Skin epidermis (tissue), 12 donors: ENCODE measurements around the gene GSPT1.

Experiments used
- H3K27ac ChIP-seq, 21 experiments: fragments of 200-600 bp; sonication (generic) in 11 of 21; one replicate each; pipeline ENCODE4 v1.5.0; 2020; ENCODE audit warnings: mild to moderate bottlenecking in 3 of 21, inconsistent platforms in 2 of 21, moderate library complexity in 2 of 21
- H3K4me3 ChIP-seq, 7 experiments: fragments of 200-600 bp; sonication (generic) in 2 of 7; one replicate each; pipeline ENCODE4 v1.5.0; 2020; ENCODE audit warnings: inconsistent platforms in 2 of 7, mild to moderate bottlenecking in 2 of 7, moderate library complexity in 1 of 7

Gene GSPT1

DNA sequence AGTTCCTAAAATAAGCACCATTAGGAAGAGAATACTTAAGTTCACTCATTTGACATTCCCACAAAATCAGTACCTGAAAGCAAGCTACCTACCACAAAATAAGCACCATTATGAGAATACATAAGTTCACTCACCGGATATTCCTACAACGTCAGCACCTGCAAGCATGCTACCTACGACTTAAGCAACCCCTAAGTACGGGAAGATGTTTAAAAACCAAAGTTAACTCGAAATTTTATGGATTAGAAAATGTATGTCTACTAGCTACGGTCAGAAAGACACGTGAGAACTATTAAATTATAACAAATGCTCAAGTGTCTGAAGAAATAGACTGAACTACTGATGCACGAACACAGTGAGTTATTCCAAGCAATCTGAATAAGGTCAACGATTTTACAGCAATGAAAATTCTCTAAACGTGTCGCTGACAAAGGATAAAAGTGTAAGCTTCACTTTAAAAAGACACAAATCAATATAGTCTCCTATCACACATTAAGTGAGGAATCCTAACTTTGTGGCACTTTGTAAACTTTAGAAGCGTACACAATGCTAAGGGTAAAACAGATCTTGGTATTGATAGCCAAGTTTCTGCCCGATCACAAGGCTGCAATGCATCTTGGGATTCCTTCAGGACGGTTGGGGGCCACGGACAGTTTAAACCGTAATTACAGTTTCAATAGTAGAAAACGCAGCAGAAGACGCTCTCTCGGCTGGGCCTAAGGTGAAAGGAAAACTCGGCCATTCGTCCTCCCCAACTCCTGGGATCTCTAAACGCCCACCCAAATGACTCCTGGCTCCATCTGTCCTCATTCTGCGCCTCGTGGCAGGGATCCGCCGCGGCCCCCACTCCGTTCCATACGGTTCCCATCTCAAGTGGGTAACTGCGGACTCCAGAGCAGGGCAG, 1.3 kb downstream of the GSPT1 start:
- peak overlapping the region; percentile 62 to 99 (median 94) for H3K4me3 ChIP-seq
- peak overlapping the region; percentile 80 to 98 (median 93) for H3K27ac ChIP-seq

DNA sequence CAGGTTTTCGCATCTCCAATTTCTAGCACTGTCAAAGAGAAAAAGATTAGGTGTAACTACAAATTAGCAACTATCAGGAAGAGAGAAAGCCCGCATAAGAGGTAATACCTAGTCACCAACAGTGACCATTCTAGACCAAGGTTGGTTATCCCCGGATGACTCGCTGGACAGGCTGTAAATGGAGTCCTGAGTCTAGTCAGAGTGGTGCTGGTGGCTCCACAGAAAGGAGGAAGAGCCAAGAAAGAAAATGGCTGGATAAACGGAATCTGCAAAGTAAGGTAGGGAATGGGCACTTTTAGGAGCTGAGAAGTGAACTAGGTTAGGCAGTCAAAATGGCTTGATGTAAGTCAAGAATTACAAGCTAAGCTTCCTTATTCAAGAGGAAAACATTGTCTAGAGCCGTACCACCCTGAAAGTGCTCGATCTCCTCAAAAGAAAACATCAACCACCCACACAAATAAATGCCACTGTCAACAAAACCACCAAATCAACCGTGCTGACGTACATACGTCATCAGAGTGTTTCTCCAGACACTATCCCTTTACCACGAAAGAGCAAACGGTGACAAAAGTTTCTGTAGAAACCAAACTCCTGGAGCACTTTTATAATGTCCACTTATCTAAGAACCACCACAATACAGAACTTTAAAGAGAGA, 2.2 kb downstream of the GSPT1 start:
- Histone ChIP-seq H3K4me3 (peak overlapping the region; percentile 62 to 99 (median 94)), H3K27ac (peak overlapping the region in 8 of 21 experiments; percentile 1 to 98 (median 92))

DNA sequence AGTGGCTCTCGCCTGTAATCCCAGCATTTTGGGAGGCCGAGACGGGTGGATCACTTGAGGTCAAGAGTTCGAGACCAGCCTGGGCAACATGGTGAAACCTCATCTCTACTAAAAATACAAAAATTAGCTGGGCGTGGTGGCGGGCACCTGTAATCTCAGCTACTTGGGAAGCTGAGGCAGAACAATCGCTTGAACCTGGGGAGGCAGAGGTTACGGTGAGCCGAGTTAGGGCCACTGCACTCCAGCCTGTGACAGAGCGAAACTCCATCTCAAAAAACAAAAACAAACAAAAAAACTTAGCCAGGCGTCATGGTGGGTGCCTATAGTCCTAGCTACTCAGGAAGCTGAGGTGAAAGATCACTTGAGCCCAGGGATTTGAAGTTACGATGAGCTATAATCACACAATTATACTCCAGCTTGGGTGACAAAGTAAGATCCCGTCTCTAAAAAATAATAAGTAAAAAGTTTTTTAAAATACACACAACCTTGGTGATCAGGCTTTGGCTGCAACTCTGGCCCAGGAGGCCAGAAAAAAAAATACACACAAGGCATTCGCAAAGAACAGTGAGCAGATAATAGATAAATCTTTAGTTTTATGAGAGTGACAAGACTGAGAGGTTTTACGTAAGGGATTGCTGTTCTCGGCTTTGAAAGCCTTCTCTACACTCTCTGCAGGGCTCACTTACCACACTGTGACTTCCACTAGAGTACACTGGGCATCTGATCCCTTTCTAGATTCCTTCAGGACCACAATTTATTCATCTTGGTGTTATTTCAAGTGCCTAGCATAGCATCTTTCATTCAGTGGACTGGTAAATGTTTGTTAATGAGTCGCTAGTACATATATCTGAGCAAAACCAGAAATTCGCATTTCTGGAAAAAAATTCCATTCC, 5.9 kb downstream of the GSPT1 start:
- H3K27ac ChIP-seq: no peak overlapping the region
- H3K4me3 ChIP-seq: no peak overlapping the region

DNA sequence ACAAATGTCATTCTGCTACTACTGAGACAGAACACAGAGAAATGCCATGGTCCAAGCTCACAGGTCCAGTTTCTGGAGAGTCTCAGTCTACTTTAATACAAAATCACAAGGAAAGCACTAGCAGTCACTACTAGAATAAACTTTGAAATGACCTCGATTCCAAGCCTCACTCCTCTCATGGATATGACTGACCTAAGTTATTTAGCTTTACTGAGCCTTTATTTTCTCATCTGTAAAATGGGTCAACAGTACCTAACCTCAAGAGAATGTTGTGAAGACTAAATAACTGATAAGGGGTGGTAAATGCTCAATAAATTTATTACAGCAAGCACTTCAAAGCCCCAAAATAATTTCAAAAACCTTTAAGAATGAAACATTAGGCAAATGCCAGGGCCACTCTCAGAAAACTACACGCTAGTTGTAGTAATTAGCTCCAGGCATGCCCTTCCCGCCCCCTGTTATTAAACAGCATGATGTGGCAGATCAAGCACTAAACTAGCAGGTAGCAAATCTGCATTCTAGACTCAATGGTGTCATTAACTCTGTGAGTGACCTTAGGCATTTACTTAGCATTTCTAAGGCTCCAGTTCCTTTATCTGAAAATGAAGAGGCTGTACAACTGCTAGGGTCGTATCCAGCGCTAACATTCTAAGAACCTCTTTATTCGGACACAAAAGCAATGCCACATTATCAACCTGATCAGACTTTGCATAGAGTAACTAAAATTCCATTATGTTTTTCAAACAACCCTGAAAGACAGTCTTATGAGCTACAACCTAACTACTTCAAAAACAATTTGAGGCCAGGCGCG, 8.4 kb downstream of the GSPT1 start:
- Histone ChIP-seq H3K27ac (no peak overlapping the region), H3K4me3 (no peak overlapping the region)

DNA sequence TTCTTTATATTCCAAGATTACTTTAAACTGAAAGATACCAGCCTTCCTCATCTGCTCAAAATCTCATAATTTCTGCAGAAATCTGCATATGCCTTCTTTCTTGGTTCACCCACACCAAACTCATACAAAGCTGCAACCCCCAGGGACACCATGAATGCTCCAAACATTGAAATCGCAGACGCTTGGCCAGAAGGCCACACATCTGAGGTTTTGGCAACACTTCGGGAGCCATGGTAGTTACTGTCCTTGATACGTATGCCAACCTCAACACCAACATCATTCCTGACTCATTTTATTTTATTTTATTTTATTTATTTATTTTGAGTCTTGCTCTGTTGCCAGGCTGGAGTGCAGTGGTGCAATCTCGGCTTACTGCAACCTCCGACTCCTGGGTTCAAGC, 11.8 kb downstream of the GSPT1 start:
- Histone ChIP-seq H3K4me3 (no peak overlapping the region), H3K27ac (no peak overlapping the region)

DNA sequence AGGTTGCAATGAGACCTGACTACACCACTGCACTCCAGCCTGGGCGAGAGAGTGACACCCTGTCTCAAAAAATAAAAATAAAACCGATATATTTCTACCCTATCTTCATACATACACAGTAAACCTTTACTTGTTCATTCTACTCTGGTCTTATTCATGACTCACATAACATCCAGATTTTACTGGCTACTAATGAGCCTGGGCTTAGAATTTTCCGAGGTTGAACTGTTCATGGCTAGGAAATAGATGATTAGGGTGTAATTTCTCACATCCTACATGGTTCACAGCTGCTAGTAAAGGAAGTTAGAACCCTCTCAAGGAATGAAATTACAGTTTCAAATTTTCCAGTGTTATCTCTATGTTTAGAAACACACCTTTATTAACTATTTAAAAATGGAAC, 14.7 kb downstream of the GSPT1 start:
- no peak overlapping the region for H3K4me3 ChIP-seq
- no peak overlapping the region for H3K27ac ChIP-seq

DNA sequence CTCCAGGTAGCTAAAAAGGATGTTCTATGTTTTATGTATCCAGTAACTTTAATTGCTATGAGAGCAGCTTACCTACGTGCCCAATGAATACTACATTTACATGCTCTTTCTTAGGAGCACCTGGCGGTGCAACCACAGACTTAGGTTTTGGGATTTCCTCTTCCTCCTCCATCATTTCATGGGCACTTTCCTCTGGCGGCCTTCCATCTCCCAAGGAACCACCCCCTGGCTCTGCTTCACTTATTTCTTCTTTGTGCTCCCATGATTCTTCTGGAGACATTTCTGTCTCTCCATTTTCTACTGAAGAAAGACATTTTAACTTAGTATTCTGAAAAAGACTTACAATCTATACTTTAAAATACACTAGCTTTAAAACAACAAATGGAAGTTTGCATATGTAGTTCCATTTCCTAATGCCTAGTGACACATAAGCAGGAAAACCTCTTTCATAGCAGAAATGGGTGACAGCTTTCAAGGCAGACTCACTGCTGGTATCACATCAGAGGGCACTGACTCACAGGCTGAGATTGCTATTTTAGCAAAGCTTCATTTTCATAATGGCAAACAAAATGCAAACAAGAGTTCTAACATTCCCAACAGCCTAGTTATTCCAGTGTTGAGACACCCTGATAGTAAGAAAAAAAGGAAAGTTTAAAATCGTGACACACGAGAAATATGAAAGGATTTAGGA, 19.1 kb downstream of the GSPT1 start:
- Histone ChIP-seq H3K4me3 (no peak overlapping the region), H3K27ac (peak overlapping the region in 2 of 21 experiments; percentile 9 to 26)

DNA sequence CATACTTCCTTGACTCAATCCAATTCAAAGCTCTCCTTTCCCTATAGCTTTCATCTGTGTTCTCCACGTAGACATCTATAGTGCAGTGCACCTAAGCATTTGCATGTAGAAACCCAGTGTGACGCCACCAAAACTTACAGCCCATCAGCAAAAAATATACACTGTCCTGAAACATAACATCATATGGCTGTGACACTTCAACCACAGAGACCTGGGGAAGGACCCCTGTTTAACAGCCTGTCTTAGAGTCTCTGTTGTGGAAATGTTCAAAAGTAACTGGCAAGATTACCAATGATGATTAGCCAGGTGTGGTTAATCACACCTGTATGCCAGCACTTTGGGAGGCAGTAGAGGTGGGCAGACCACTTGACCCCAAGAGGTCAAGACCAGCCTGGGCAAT, 22.2 kb downstream of the GSPT1 start:
- Histone ChIP-seq H3K27ac (no peak overlapping the region), H3K4me3 (no peak overlapping the region)

DNA sequence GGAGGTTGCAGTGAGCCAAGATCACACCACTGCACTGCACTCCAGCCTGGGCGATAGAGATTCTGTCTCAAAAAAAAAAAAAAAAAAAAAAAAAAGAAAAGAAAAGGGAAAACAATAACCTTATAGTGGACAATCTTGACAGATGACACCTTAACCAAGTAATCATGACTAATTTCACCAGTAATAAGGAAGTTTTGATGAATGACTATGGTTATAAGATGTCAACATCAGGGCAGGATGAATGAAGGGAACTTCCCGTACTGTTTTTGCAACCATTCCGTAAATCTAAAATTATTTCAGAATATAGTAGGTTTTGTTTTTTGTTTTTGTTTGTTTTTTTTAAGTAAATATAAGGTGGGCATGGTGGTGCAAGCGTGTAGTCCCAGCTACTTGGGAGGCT, 23.0 kb downstream of the GSPT1 start:
- Histone ChIP-seq H3K27ac (no peak overlapping the region), H3K4me3 (no peak overlapping the region)

DNA sequence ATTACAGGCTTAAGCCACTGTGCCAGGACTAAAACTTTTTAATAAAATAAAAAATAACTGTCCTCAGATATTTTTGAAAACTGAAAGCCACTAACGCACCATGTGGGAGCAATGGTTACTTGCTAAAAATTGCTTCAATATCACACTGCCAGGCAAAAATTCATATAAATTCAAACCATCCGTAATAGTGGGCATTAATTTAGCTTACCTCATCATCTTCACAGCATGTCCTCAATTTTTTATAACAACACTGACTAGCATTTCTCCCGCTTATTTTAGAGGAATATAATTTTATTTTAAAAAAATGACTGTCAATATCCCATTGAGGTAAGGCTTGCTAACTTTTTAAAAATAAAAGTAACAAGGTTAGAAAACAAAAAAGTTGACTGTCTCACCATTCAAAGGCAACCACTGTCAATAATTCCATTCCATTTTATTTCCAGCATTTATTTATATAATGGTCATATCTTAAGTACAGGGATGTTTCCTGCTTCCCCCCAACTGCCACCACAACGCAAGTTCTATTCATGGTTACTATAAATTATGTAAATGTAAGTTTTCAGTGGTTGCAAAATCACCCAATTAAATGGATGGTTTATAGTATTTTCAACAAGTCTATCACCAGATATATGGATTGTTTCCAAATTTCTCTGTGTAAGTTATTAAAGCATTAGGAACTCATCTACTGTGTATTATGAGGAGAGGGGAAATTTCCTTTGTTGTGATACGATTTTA, 25.4 kb downstream of the GSPT1 start:
- Histone ChIP-seq H3K4me3 (no peak overlapping the region), H3K27ac (no peak overlapping the region)

DNA sequence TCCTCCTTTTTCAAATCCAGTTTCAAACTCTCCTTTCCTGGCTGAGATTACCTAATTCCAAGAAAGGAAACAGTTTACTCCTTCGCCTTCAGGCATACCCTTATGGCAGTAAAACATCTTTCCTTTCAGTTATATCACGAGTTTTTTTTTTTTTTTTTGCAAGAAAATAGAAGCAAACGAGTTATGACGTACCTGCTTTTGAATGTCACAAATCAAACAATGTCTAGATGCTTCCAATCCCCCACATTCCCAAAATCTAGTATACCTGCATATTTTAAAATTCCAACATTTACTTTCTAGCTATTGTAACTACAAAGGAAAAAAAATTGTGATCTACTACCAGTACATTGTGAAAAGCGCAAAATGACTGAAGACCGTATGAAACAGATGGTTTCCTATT, 28.9 kb downstream of the GSPT1 start:
- Histone ChIP-seq H3K4me3 (no peak overlapping the region), H3K27ac (no peak overlapping the region)

DNA sequence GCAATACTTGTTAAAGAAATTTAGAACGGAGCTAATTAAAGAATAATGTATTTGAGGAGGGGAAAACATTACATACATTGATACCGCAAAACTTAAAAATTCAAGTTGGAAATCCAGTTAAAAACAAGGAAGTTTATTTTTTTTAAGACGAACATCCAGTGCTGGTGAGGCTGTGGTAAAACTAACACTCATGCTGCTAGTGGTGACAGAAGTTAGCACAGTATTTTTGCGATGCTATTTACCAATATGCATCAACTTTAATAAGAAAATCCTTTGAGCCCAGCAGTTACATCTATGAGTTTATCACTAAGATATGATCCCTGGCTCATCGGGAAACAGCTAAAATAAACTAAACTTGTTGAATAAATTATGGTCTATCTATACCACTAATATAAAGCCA, 31.7 kb downstream of the GSPT1 start:
- no peak overlapping the region for H3K27ac ChIP-seq
- no peak overlapping the region for H3K4me3 ChIP-seq

DNA sequence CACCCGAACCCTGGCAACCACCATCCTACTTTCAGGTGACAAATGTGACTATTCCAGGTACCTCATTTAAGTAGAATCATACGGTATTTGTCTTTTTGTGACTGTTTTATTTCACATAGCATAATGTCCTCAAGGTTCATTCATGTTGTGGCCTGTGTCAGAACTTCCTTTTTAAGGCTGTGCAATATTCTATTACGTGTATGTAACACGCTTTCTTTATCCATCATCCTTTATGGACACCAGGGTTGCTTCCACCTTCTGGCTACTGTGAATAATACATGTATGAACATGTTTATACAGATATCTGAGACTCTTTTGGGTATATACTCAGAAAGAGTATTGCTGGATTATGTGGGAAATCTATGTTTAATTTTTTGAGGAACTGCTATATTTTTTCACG, 35.7 kb downstream of the GSPT1 start:
- no peak overlapping the region for H3K4me3 ChIP-seq

DNA sequence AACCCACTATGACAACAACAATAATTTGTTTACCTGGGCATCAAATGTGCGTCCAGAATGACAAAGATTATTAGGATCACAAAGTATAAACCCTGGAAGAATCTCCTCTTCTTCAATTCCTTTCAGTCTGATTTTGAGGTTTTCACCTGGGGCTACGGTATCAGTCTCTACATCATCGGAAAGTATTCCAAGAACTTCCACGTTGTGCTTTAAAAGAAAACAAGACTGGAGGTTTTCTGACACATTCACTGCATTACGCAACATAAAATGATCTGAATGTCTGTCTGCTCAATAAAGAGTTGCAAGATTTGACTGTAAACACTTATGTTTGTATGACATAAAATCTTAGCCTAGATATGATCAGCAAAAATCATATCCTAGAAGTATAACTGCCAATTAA, 38.4 kb downstream of the GSPT1 start:
- Histone ChIP-seq H3K4me3 (no peak overlapping the region), H3K27ac (no peak overlapping the region)

More for the DNA sequence above, 35.7 kb downstream of the GSPT1 start:
- no peak overlapping the region for H3K27ac ChIP-seq

DNA sequence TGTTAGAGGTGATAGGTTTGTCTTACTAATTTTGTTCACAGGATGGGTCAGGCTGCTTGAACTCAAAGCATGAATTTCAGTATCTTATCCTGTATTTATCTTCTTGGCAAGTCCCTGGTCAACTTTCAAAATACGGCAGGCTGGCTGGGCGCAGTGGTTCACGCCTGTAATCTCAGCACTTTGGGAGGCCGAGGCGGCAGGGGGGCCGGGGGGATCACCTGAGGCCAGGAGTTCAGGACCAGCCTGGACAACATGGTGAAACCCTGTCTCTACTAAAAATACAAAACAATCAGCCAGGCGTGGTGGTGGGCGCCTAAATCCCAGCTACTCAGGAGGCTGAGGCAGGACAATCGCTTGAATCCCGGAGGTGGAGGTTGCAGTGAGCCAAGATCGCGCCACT, 39.5 kb downstream of the GSPT1 start:
- H3K4me3 ChIP-seq: no peak overlapping the region
- H3K27ac ChIP-seq: no peak overlapping the region

DNA sequence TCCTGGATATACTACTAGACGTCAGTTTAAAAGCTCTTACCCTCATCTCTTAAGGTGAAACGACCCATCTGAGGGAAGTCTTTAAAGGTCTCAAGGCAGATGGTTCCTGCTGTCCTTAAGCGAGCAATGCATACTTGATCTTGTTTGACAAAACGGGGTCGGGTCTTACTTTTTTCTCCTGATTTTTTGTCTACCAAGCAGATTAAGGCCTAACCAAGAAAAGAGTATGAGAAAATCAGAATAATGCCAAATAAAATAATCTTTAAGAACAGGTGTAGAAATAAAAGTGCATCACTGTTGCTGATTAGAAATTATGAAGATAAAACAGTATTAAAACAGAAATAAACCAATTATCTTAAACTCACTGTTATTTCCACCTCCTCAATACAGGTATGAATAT, 40.0 kb downstream of the GSPT1 start:
- Histone ChIP-seq H3K4me3 (no peak overlapping the region), H3K27ac (no peak overlapping the region)

DNA sequence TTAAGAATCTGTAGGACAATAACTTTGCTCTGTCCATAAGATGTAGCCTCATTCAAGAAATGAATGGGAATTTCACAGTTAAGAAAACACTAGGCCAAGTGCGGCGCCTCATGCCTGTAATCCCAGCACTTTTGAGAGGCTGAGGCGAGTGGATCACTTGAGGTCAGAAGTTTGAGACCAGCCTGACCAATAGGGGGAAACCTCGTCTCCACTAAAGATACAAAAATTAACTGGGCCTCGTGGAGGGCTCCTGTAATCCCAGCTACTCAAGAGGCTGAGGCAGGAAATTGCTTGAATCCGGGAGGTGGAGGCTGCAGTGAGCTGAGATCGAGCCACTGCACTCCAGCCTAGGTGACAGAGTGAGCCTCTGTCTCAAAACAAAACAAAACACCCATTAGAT, 44.6 kb downstream of the GSPT1 start:
- H3K27ac ChIP-seq: no peak overlapping the region

DNA sequence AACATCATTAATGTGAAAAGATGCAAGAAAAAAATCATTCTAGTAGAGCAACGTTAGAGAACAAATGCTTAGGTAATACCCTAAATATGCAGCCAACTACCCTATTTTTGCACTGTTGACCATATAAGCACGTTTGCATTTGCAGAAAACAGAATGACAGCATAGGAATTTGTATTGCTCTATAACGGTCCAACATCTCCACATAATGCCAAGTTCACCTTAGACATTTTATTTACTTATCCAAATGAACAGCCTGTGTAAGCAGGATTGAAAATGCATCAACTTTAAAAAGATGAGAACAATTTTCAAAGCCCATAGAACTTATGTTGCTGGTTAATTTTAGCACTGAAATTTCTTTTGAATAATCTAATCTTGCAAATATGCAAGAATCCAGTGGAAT, 45.4 kb downstream of the GSPT1 start:
- no peak overlapping the region for H3K27ac ChIP-seq
- H3K4me3 ChIP-seq: no peak overlapping the region

More for the DNA sequence above, 44.6 kb downstream of the GSPT1 start:
- H3K4me3 ChIP-seq: no peak overlapping the region
